B cell (primary cell): ENCODE data around the gene NUCB1.

Experiments
- EZH2 ChIP-seq: IDR thresholded peaks from 2 replicates; pipeline ENCODE4 v1.6.1; 2012; ENCODE audit warnings: borderline replicate concordance, low read depth, mild to moderate bottlenecking, moderate library complexity, low read length; ENCODE audit not compliant: insufficient read depth, poor library complexity, severe bottlenecking
- TF ChIP-seq, protein P1 (sequence below): fragments of 200-600 bp; IDR thresholded peaks from one replicate; pipeline ENCODE4 v1.8.0; 2022; ENCODE audit warnings: antibody characterized with exemption, mild to moderate bottlenecking

DNA sequence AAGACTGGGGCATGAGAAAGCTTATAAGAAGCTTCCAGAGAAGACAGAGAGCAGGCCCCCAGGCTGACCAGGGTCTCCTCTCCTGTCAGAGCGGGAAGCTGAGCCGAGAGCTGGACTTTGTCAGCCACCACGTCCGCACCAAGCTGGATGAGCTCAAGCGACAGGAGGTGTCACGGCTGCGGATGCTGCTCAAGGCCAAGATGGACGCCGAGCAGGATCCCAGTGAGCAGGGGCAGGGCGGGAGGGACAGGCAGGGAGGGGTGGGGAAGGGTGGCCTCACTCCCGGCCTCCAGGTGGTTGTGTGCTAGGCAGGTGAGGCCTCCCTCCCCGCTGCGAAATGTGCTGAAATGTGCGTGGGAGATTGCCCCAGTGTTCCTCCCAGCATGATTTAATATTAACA lies 5.6 kb downstream of the NUCB1 start:
- TF ChIP-seq, protein P1, sequence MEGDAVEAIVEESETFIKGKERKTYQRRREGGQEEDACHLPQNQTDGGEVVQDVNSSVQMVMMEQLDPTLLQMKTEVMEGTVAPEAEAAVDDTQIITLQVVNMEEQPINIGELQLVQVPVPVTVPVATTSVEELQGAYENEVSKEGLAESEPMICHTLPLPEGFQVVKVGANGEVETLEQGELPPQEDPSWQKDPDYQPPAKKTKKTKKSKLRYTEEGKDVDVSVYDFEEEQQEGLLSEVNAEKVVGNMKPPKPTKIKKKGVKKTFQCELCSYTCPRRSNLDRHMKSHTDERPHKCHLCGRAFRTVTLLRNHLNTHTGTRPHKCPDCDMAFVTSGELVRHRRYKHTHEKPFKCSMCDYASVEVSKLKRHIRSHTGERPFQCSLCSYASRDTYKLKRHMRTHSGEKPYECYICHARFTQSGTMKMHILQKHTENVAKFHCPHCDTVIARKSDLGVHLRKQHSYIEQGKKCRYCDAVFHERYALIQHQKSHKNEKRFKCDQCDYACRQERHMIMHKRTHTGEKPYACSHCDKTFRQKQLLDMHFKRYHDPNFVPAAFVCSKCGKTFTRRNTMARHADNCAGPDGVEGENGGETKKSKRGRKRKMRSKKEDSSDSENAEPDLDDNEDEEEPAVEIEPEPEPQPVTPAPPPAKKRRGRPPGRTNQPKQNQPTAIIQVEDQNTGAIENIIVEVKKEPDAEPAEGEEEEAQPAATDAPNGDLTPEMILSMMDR, result no peak
- no peak for TF ChIP-seq EZH2
